Activated T-helper 9 cell treated with anti-CD3 and anti-CD28 coated beads, Interleukin-2, amount 50 U/mL, for 16 hours (primary cell): ENCODE measurements around the gene POLD4.

Source experiments
- DNase-seq: peaks from one replicate; pipeline ENCODE4 v3.0.0-alpha.2; 2020; ENCODE audit warnings: low read depth

POLD4 gene

GRCh38 chr11:67314218-67314617 lies 39.1 kb downstream of the POLD4 start:
- DNase-seq, result no peak

GRCh38 chr11:67313125-67313890 lies 40.0 kb downstream of the POLD4 start:
- no peak for DNase-seq

GRCh38 chr11:67312187-67313021 lies 40.9 kb downstream of the POLD4 start:
- peak; percentile 33 for DNase-seq

- no peak for DNase-seq
Observed at GRCh38 chr11:67311556-67312082, 41.7 kb downstream of the POLD4 start.

- no peak for DNase-seq
Observed at GRCh38 chr11:67311051-67311555, 42.2 kb downstream of the POLD4 start.

- no peak for DNase-seq
Observed at GRCh38 chr11:67310246-67311050, 42.9 kb downstream of the POLD4 start.

- no peak for DNase-seq
Observed at GRCh38 chr11:67309661-67310061, 43.7 kb downstream of the POLD4 start.

- no peak for DNase-seq
Observed at GRCh38 chr11:67309166-67309565, 44.2 kb downstream of the POLD4 start.

GRCh38 chr11:67308031-67308866 lies 45.1 kb downstream of the POLD4 start:
- no peak for DNase-seq

- DNase-seq, result no peak
Observed at GRCh38 chr11:67307545-67308001, 45.8 kb downstream of the POLD4 start.

GRCh38 chr11:67306769-67307544 lies 46.4 kb downstream of the POLD4 start:
- no peak for DNase-seq

GRCh38 chr11:67304511-67305113 lies 48.7 kb downstream of the POLD4 start:
- no peak for DNase-seq

- DNase-seq, result no peak
Observed at GRCh38 chr11:67303835-67304411, 49.4 kb downstream of the POLD4 start.

- DNase-seq, result peak; percentile 36
Observed at GRCh38 chr11:67303132-67303834, 50.1 kb downstream of the POLD4 start, which contains the start of gene SSH3. TSS of gene SSH3 (plus strand) at chr11:67303530. CDS start at chr11:67303626, 96 bp downstream.

GRCh38 chr11:67302571-67303131 lies 50.7 kb downstream of the POLD4 start:
- DNase-seq, result no peak

- no peak for DNase-seq
Observed at GRCh38 chr11:67301951-67302516, 51.3 kb downstream of the POLD4 start.

- DNase-seq, result no peak
Observed at GRCh38 chr11:67301313-67301921, 51.9 kb downstream of the POLD4 start.
